Fibroblast of upper back skin (primary cell): ENCODE data around the gene CDS1.
"Not testable (repeated sequence)": the region's sequence is repeated elsewhere in the genome, so short reads cannot be mapped to it uniquely, and the experiment has no call there.

ENCODE experiments used
- DNase-seq: peaks from one replicate; pipeline ENCODE4 v3.0.0-alpha.2; 2013

The CDS1 gene

DNA sequence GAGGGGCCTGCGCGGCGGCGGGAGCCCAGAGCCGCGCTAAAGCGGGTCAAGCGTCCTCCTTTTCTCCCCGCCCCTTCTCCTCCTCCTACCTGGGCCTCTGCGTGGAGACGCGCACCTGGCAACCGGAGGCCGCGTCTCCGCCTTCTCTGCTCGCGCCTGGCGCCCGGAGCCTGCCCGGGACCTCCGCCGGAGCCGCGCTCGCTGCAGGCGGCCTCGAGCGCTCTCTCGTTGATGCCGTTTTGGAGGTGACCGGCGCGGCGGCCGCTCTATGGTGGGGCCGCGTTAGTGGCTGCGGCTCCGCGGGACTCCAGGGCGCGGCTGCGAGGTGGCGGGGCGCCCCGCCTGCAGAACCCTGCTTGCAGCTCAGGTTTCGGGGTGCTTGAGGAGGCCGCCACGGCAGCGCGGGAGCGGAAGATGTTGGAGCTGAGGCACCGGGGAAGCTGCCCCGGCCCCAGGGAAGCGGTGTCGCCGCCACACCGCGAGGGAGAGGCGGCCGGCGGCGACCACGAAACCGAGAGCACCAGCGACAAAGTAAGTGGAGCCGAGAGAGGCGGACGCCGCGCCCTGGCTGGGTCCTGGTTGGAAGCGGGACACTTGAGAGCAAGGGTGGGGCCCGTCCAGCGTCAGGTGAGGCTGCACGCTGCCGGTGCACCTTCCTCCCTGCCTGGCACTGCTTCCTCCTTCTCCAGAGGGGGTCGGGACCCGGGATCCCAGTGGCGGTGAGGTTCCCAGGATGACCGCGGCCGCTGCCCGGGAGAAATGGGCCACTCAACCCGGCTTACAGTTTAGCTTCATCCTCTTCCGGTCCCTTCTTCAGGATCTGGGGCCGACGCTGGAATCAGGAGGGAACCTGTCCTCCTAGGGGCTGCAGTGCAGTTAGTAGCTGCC is at the start of gene CDS1:
TSS of gene CDS1 (plus strand) at position 140 of the 888 bp plus-strand sequence. CDS start at position 415, 275 bp downstream.
- no peak for DNase-seq

DNA sequence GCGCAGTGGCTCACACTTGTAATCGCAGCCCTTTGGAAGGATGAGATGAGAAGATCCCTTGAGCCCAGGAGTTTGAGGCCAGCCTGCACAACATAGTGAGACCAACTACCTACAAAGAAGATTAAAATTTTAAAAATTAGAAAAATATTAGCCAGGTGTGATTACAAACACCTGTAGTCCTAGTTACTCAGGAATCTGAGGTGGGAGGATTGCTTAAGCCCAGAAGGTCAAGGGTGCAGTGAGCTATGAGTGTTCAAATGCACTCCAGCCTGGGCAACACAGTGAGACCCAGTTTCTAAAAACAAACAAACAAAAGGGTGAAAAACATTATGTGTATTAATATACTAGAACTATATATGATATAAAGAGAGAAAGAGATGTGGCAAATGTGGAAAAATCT is 47.0 kb upstream of the CDS1 start:
- DNase-seq: no peak

DNA sequence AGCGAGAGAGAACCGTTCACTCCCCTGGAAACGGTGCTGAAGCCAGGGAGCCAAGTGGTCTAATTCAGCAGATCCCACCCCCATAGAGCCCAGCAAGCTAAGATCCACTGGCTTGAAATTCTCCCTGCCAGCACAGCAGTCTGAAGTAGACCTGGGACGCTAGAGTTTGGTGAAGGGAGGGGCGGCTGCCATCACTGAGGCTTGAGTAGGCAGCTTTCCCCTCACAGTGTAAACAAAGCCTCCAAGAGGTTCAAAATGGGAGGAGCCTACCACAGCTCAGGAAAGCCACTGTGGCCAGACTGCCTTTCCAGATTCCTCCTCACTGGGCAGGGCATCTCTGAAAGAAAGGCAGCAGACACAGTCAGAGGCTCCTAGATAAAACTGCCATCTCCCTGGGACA is 37.8 kb upstream of the CDS1 start:
- no peak for DNase-seq

DNA sequence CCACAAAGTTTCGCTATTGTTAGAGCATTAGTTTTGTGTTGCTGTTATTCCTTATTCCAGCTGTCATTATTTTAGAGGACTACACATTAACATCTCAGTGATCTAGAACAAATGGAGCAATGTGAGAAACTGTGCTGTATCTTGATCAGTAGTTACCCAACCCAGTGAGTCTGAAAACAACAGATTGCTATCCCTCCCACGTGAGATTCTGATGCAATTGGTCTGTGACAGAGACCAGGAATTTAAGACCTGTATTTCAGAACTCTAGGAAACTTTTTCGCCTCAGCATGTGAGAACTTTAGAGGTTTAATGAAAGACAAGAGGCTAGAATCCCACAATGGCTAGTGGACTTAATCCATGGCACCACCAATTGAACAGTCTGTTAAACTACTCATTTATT is 35.7 kb upstream of the CDS1 start:
- no peak for DNase-seq

DNA sequence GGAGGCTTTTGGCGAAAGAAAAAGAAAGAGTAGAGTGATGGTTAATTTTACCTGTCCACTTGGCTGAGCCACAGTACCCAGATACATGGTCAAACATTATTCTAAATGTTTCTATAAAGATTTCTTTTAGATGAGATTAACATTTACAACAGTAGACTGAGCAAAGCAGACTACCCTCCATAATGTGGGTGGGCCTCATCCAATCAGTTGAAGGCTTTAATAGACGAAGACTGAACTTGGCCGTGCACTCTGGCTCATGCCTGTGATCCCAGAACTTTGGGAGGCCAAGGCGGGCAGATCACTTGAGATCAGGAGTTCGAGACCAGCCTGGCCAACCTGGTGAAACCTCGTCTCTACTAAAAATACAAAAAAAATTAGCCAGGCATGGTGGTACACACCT is 33.7 kb upstream of the CDS1 start:
- not testable (repeated sequence) for DNase-seq

DNA sequence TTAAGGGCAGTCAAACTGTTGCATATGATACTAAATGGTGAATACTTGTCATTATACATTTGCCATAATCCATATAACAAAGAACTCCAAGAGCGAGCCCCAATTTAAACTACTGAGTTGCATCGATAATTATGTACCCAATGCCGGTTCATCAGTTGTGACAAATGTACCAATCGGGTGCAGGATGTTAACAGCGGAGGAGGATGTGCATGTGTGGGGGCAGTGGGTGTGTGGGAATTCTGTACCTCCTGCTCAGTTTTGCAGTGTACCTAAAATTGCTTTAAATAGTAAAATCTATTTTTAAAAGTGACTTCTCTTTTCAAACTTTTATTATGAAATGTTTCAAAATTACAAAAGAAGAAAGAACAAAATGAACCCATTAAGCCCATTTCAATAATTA is 20.8 kb upstream of the CDS1 start:
- no peak for DNase-seq

DNA sequence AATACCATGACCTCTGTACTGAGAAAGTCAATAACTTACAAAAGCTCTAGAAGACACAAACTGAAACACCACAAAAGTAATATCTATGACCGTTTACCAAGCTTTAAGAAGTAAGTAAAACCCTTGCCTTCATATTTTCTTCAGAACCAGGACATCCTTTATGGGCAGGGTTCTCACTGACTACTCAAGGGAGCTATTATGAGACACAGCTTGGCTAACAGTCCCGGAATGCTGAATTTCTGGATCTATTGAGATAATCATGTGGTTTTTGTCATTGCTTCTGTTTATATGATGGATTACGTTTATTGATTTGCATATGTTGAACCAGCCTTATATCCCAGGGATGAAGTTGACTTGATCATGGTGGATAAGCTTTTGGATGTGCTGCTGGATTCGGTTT is 19.9 kb upstream of the CDS1 start:
- DNase-seq: no peak

DNA sequence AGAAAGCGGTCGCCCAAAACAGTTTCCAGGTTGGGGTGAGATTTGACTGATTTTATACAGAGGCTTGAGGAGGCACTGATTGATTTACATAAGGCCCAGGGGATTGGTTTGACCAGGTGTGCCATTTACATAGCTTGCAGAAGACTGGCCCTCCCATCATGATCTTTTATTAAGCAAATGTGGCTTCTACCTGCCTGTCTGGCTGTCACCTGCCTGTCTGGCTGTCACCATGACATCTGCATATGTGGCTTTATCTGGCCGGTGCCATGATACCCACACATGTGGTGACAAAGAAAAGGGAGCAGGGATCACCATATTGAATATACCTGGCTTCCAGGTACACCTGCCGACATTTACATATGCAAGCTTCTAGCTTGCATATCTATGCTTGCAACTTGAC is 17.0 kb upstream of the CDS1 start:
- no peak for DNase-seq

DNA sequence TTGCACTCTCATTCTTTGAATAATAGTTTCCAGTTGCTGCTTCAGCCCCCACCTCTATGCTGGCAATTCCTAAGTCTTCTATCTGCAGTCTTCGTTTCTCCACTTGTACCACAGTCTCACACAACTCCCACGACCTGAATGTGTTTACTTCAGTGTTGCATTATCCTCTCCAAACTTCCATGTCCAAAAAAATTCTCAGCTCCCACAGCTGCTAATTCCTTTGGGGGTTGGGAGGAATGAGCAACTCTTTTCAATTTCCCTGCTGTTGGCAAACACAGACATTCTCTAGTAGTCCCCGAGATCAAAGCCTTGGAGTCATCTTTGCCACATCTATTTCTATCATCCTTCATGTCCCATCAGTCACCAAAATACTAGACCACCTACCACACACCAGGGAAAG is 14.4 kb upstream of the CDS1 start:
- DNase-seq: peak; percentile 22

DNA sequence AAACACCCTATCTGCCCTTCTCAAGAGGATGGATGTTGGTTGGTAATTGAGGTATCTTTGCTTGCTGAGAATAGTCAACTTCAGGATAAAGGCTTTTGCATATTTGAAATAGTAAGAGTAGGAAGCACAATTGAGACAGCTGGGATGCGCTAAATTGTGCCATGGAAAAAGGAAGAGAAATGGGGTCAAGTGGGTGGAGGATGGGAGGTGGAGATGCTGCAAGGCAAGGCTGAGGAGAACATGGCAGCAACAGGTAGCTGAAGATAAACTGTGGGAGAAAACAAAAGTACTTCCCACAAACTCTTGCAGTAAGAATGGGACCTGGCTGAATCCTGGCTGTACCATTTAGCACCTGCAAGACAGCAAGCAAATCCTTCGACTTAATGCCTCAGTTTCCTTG is 13.9 kb upstream of the CDS1 start:
- no peak for DNase-seq

DNA sequence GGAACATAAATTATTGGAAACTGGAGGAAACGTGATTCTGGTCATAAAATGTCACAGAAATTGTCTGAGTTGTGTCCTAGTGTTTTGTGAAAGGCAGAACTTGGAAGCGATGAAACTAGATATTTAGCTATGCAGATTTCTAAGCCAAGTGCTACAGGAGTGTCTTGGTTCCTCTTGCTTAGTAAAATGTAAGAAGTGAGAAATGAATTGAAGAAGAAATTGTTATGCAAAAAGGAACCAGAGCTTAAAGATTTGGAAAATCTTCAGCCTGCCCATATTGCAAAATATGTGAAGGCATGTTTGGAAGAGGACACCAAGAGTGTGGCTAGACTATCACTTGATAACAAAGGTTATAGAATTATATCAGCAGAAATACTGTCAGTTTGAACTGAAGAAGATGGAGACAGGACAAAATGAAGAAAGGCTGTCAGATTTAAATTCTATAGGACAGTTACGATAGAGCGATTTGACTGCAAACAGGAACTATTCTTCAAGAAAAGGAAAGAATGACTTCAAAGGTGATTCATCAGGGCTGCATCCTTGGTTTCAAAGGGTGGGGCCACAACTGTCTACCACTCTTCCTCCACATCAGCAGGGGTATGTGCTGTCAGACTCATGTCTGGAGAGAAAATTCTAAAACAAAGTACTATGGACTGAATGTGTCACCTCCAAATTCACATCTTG is 9.4 kb upstream of the CDS1 start:
- DNase-seq: peak; percentile 19

DNA sequence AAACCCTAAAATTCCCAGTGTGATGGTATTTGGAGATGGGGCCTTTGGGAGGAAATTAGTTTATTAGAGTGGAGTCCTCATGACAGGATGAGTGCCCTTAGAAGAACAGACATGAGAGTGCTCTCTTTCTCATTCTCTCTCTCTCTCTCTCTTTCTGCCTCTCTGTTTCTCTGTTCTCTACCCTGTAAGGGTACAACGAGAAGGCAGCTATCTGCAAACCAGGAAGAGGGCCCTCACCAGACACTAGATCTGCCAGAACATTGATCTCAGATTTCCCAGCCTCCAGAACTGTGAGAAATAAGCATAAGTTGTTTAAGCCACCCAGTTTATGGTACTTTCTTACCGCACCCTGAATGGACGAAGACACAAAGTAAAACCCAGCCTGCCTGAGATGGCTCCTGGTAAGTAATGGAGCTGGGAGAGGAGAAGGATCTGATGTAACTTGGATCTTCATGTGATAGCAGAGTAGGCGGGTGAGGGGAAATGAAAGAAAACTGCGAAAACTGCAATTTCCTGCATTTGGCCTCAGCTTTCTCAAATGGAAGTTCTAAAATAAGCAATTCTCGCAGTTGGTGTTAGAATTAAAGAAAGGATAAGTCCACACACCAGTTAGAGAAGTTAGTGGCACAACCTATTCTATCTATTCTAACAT is 8.7 kb upstream of the CDS1 start:
- no peak for DNase-seq

DNA sequence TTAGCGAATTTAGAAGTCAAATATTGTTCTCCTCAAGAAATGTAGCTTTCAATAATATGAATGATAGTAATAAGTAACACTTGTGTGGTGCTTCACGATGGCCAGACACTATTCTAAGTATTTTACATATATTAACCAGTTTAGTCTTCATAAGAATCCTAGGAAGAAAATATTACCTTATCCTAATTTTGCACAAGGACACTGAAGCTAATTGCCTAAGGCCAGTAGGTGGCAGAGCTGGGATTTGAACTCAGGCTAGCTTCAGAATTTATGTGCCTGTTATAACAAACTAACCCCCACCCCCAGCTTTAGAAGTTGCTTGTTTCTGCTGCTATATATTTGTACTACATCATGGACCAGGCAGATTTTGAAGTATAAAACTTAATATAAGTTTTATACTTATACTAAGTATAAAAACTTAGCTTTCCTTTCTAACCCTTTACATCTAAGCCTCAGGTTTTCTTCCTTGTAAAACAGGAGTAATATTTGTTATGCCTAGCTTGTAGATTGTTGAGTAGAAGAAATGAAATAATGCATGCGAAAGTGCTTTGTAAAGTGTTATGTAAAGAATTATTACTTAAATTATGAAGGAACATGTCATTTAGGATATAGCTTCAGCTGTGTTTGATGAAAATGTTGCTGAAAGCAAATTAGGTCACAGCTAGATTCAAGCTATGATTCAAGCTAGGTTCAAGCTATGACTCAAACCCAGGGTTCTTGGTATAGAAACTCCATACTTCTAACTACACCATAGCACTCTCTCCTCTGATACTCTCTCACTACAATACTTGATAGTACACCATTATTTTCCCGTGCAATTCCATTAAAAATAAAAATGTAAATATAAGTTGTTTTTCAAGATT is 4.2 kb upstream of the CDS1 start:
- peak; percentile 53 for DNase-seq

DNA sequence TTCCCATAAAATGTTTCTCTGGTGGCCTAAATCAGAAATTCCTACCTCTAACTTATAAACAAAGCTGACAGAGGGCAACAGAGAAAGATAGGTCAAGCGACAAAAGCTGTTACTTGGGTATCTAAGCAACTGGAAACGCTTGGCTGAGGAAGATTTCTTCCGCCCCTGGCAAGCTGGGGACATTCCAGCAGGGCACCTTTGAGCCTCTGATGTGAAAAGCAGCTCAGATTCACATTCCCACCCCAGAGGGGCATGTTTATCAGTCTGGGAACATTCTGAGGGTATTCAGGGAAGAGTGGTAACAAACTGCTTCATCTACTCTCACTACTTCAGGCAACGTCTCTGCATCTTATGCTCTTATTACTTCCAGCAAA is 3.5 kb upstream of the CDS1 start:
- no peak for DNase-seq

DNA sequence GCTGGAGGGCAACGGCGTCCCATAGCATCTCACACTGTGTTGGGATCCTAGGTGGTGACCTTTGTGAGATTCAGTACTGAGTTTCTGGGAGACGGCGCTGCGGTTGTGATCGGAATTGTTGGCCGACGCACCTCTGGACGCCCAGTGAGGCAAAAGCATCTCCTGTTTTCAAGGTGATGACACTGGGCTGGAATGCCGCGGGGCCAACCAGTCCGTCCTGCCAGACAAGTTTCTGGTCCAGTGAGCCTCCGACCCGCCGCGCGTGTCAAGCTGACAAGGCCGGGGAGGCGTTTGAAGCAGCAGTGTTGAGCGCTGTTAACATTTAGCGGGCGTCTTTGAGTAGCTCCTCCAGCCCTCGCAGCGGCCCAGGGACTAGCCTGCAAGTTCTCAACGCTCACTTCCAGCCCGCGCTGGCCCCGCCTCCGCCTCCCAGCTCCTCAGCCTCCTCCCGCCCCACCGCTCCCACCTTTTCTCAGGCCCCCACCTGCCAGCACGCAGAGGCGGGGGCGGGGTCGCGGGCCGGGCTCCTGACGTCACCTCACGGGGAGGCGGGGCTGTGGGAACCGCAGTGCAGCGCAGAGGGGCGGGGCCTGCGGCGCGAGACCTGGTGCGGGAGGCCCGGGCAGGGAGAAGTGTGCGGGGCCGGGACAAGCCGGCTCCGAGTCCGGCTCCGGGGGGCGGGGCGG is 482 bp upstream of the CDS1 start:
- peak; percentile 37 for DNase-seq

DNA sequence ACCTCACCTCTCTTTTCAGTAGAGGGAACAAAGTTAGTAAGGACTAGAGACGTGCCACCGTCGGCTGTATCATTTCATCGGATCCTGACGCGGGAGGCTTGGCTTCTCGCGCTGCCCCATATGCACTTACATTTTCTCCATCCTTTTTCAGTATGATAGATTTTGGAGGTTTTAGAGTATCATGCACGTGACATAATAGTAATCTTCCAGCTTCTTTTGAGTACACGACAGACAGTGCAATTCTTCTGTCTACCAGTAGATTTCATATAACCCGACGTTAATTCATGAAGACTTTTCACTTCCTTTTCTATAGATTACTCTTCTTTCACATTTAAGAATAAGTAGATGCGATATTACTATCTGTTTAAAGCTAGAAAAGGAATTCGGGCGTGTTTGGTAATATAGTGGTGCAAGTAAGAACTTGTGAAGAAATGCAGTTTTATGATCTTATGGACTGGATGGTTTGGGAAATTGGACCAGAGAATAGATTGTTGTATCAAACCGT is 1.0 kb downstream of the CDS1 start:
- DNase-seq: no peak

DNA sequence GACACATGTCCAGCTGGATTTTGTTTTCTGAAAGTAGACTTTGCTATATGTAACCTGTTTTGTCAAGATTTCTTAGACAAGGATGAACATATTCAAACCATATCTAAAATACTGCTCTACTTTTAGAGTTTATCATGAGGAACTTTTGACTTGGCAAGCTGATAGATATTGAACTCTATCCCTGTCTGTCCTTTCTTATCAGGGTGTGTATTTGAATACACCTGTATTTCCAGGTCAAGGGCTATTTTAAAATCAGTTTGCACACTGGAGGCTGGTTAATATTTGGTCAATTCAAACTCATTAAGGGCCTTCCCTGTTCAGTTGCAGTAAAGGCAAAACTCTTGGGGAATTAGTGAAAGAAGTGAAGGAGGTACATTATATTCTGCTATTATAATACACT is 2.3 kb downstream of the CDS1 start:
- DNase-seq: no peak

DNA sequence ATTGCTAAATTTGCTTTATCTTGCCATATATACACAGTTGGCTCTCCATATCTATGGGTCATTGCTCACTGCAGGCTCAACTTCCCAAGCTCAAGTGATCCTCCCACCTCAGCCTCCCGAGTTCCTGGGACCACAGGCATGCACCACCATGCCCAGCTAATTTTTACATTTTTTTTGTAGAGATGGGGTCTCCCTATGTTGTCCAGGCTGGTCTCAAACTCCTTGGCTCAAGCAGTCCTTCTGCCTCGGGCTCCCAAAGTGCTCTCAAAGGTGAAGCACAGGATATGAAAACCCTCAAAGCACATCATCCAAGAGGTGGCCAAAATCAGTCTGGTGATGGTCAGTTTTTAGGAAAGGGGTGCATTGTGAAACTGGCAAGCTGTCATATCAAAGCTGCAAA is 11.8 kb downstream of the CDS1 start:
- DNase-seq: no peak

DNA sequence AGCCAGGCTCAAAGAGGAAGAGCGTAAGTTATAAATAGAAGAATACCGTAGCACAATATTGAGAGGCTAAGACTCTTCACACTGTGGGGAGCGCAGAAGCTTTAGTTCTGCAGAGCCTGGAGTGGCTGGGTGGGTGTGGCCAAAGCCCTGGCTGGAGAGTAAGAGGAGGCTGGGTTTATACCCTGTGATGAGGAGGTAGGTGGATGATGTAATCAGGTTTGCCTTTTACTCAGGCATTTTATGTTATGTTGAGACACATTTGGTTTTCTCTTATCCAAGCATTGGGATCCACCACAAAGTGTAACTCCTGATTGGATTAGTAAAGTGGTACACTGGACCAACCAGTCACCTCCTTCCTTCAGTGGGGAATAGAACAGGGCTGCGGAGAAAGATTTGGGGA is 13.9 kb downstream of the CDS1 start:
- DNase-seq: peak; percentile 18

DNA sequence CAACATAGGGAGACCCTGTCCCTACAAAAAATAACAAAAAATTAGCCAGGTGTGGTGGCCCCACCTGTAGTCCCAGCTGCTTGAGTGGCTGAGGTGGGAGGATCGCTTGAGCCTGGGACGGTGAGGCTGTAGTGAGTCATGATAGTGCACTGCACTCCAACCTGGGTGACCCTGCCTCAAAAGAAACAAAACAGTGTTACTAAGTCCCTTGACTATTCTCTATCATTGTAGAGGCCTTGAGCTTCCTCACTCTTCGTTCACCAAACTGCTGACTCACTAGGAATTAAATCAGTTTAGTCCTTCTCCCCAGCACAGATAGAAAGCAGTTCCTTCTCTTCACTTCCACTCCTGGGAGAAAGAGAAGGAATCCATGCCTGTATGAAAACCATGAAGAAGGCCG is 14.5 kb downstream of the CDS1 start:
- peak; percentile 3 for DNase-seq

DNA sequence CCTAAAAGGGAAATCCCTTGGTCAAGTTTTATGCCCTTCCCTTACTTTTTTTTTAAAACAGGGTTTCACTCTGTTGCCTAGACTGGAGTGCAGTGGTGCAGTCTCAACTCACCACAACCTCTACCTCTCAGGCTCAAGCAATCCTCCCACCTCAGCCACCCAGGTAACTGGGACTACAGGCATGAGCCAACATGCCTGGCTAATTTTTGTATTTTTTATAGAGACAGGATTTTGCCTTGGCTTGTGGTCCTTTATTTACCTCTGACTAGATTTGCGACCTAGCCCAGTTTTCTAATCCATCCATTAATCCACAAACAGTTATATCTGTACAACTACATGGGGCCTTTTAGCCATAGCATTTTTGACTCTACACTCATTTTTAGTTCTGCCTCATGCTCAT is 23.7 kb downstream of the CDS1 start:
- no peak for DNase-seq

DNA sequence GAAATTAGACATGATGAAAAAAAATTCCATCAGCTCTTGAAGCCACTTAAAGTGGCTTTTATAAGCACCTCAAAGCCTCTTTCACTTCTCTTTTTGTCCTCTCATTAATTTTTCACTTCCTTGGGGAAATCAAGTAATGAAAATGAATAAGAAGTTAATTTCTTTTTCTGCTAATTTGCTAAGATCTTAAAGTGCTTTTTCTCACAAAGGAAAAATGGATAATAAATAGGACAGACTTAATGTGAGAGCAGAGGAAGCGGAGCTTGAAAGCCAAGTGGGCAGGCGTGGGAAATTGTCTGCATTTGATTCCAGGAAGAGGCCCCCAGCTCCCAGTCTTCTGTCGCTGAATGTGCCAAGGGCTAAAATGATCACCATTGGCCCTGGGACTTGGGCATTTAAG is 28.6 kb downstream of the CDS1 start:
- no peak for DNase-seq
